Neural progenitor cell (in vitro differentiated cells): ENCODE measurements around the gene ORC4. TPM values are rescaled to one million over a fixed set of nuclear protein-coding genes. Genes with fewer than 3 reads are reported as not detected.

Experiments used
- DNase-seq: peaks from one replicate; pipeline ENCODE4 v3.0.0-alpha.2; 2016; ENCODE audit warnings: low spot score
- H2AFZ ChIP-seq: fragments of 200-600 bp; sonication (generic); replicated peaks from 2 replicates; pipeline ENCODE4 v1.6.1; 2016; ENCODE audit warnings: antibody characterized with exemption
- H3F3A ChIP-seq: fragments of 200-600 bp; sonication (generic); 2 replicates; pipeline ENCODE4 v1.6.1; 2016; ENCODE audit warnings: antibody characterized with exemption, low read depth
- H3K27ac ChIP-seq: fragments of 200-600 bp; sonication (generic); 2 replicates; pipeline ENCODE4 v1.5.1; 2016; ENCODE audit warnings: mild to moderate bottlenecking
- H3K27me3 ChIP-seq: fragments of 200-600 bp; sonication (generic); 2 replicates; pipeline ENCODE4 v1.6.1; 2016; ENCODE audit warnings: mild to moderate bottlenecking, moderate library complexity
- H3K36me3 ChIP-seq: fragments of 200-600 bp; sonication (generic); 2 replicates; pipeline ENCODE4 v1.5.1; 2016
- H3K4me1 ChIP-seq: fragments of 200-600 bp; sonication (generic); 2 replicates; pipeline ENCODE4 v1.6.1; 2016; ENCODE audit warnings: mixed run types
- H3K4me2 ChIP-seq: fragments of 200-600 bp; sonication (generic); 2 replicates; pipeline ENCODE4 v1.6.1; 2016
- H3K4me3 ChIP-seq: fragments of 200-600 bp; sonication (generic); 2 replicates; pipeline ENCODE4 v1.5.1; 2016
- H3K79me2 ChIP-seq: fragments of 200-600 bp; sonication (generic); 2 replicates; pipeline ENCODE4 v1.6.1; 2016; ENCODE audit warnings: low read depth
- H3K9ac ChIP-seq: fragments of 200-600 bp; sonication (generic); 2 replicates; pipeline ENCODE4 v1.6.1; 2016
- H3K9me3 ChIP-seq: fragments of 200-600 bp; sonication (generic); 2 replicates; pipeline ENCODE4 v1.5.1; 2016; ENCODE audit warnings: low read depth
- H4K20me1 ChIP-seq: fragments of 200-600 bp; sonication (generic); 2 replicates; pipeline ENCODE4 v1.6.1; 2016; ENCODE audit warnings: low read depth
- H3K27ac Mint-ChIP-seq: 3 replicates; pipeline ENCODE4 v1.8.0; 2021; ENCODE audit warnings: mixed read lengths
- H3K27me3 Mint-ChIP-seq: 2 replicates; pipeline ENCODE4 v1.8.0; 2022; ENCODE audit warnings: low read depth, mild to moderate bottlenecking, inconsistent platforms, moderate library complexity, mixed read lengths; ENCODE audit not compliant: insufficient read depth
- H3K36me3 Mint-ChIP-seq: 3 replicates; pipeline ENCODE4 v1.8.0; 2021; ENCODE audit warnings: mixed read lengths
- H3K4me1 Mint-ChIP-seq: 3 replicates; pipeline ENCODE4 v1.8.0; 2021; ENCODE audit warnings: mixed read lengths
- H3K4me3 Mint-ChIP-seq: 3 replicates; pipeline ENCODE4 v1.8.0; 2021; ENCODE audit warnings: mild to moderate bottlenecking, moderate library complexity, mixed read lengths
- H3K9me3 Mint-ChIP-seq: 3 replicates; pipeline ENCODE4 v1.8.0; 2020; ENCODE audit warnings: mixed read lengths
- CTCF ChIP-seq: fragments of 200-600 bp; sonication (generic); IDR thresholded peaks from 2 replicates; pipeline ENCODE4 v1.5.1; 2017; ENCODE audit warnings: antibody characterized with exemption, mild to moderate bottlenecking
- EZH2 ChIP-seq: fragments of 200-600 bp; sonication (generic); IDR thresholded peaks from 2 replicates; pipeline ENCODE4 v1.6.1; 2017; ENCODE audit warnings: antibody characterized with exemption, mild to moderate bottlenecking, moderate library complexity
- EZH2phosphoT487 ChIP-seq: fragments of 200-600 bp; sonication (generic); IDR thresholded peaks from 2 replicates; pipeline ENCODE4 v1.6.1; 2017; ENCODE audit warnings: antibody characterized with exemption
- total RNA-seq: library from RNA; depleted of rRNA; stranded (reverse); fragments of >200 nt; gene quantifications from 2 replicates; pipeline ENCODE4 v1.2.3, GENCODE V29; 2015; ENCODE audit warnings: low replicate concordance

ORC4 gene
- total RNA-seq, 1 donor from 2014 or later = 314 TPM

GRCh38 chr2:148031152-148031551 is 10.6 kb upstream of the ORC4 start:
- H3K27ac ChIP-seq = no peak overlapping the region
- Mint-ChIP-seq H3K36me3 (no peaks in the 10 kb centered on the region), H3K4me3 (no peak overlapping the region), H3K27me3 (no peaks in the 10 kb centered on the region), H3K27ac (no peak overlapping the region), H3K9me3 (no peaks in the 10 kb centered on the region), H3K4me1 (no peaks in the 10 kb centered on the region)
- no peak for TF ChIP-seq EZH2phosphoT487
- no peak for TF ChIP-seq EZH2
- TF ChIP-seq CTCF = no peak
- H3F3A ChIP-seq = no peaks in the 10 kb centered on the region
- H3K9ac ChIP-seq = no peak overlapping the region
- peaks cover 18% of the 10 kb centered on the region for H4K20me1 ChIP-seq
- no peak overlapping the region for H3K4me3 ChIP-seq
- no peaks in the 10 kb centered on the region for H3K9me3 ChIP-seq
- no peaks in the 10 kb centered on the region for H3K27me3 ChIP-seq
- H3K79me2 ChIP-seq = peaks cover 56% of the 10 kb centered on the region
- no peak overlapping the region for H2AFZ ChIP-seq
- H3K4me1 ChIP-seq = no peaks in the 10 kb centered on the region
- H3K36me3 ChIP-seq = no peaks in the 10 kb centered on the region
- H3K4me2 ChIP-seq = no peak overlapping the region
- DNase-seq = no peak

- Histone ChIP-seq H3K4me2 (no peak overlapping the region), H3K4me3 (no peak overlapping the region), H2AFZ (no peak overlapping the region), H4K20me1 (peaks cover 26% of the 10 kb centered on the region), H3K36me3 (no peaks in the 10 kb centered on the region), H3K9ac (no peak overlapping the region), H3K27me3 (no peaks in the 10 kb centered on the region), H3K79me2 (peaks cover 78% of the 10 kb centered on the region), H3F3A (no peaks in the 10 kb centered on the region), H3K27ac (no peak overlapping the region), H3K9me3 (no peaks in the 10 kb centered on the region), H3K4me1 (no peaks in the 10 kb centered on the region)
- Mint-ChIP-seq H3K36me3 (no peaks in the 10 kb centered on the region), H3K9me3 (no peaks in the 10 kb centered on the region), H3K27ac (no peak overlapping the region), H3K4me3 (no peak overlapping the region), H3K4me1 (peaks cover 6% of the 10 kb centered on the region), H3K27me3 (no peaks in the 10 kb centered on the region)
- no peak for DNase-seq
- TF ChIP-seq CTCF (no peak), EZH2phosphoT487 (no peak), EZH2 (no peak)
These were observed 8.2 kb upstream of the ORC4 start for GRCh38 chr2:148028781-148029180.

- peaks cover 7% of the 10 kb centered on the region for H3K4me1 ChIP-seq
- no peaks in the 10 kb centered on the region for H3K9me3 ChIP-seq
- H3K9me3 Mint-ChIP-seq = no peaks in the 10 kb centered on the region
- no peak overlapping the region for H2AFZ ChIP-seq
- H4K20me1 ChIP-seq = peaks cover 33% of the 10 kb centered on the region
- H3K4me3 ChIP-seq = no peak overlapping the region
- peaks cover 88% of the 10 kb centered on the region for H3K79me2 ChIP-seq
- no peak overlapping the region for H3K4me3 Mint-ChIP-seq
- H3K27ac Mint-ChIP-seq = no peak overlapping the region
- H3K27ac ChIP-seq = no peak overlapping the region
- no peaks in the 10 kb centered on the region for H3F3A ChIP-seq
- H3K27me3 Mint-ChIP-seq = no peaks in the 10 kb centered on the region
- no peak overlapping the region for H3K9ac ChIP-seq
- TF ChIP-seq CTCF = no peak
- no peak for TF ChIP-seq EZH2phosphoT487
- TF ChIP-seq EZH2 = no peak
- H3K4me1 Mint-ChIP-seq = peaks cover 13% of the 10 kb centered on the region
- no peak for DNase-seq
- no peaks in the 10 kb centered on the region for H3K27me3 ChIP-seq
- H3K36me3 ChIP-seq = no peaks in the 10 kb centered on the region
- H3K36me3 Mint-ChIP-seq = no peaks in the 10 kb centered on the region
- no peak overlapping the region for H3K4me2 ChIP-seq
These were observed 7.3 kb upstream of the ORC4 start for GRCh38 chr2:148027822-148028221.

GRCh38 chr2:148026573-148026972 is 6.0 kb upstream of the ORC4 start:
- no peak overlapping the region for H3K27ac ChIP-seq
- TF ChIP-seq EZH2phosphoT487 (no peak), EZH2 (no peak), CTCF (no peak)
- Mint-ChIP-seq H3K36me3 (no peaks in the 10 kb centered on the region), H3K27ac (no peak overlapping the region), H3K9me3 (no peaks in the 10 kb centered on the region), H3K27me3 (no peaks in the 10 kb centered on the region), H3K4me1 (peaks cover 19% of the 10 kb centered on the region), H3K4me3 (no peak overlapping the region)
- peaks cover 92% of the 10 kb centered on the region for H3K79me2 ChIP-seq
- H3K4me2 ChIP-seq = no peak overlapping the region
- H3K4me3 ChIP-seq = no peak overlapping the region
- no peaks in the 10 kb centered on the region for H3K9me3 ChIP-seq
- H3K27me3 ChIP-seq = no peaks in the 10 kb centered on the region
- H3F3A ChIP-seq = peaks cover 4% of the 10 kb centered on the region
- H4K20me1 ChIP-seq = peaks cover 26% of the 10 kb centered on the region
- H2AFZ ChIP-seq = no peak overlapping the region
- DNase-seq = no peak
- H3K4me1 ChIP-seq = peaks cover 14% of the 10 kb centered on the region
- no peaks in the 10 kb centered on the region for H3K36me3 ChIP-seq
- no peak overlapping the region for H3K9ac ChIP-seq
